ENCODE data around the gene APOBEC3C.
"Not testable (repeated sequence)": the region's sequence is repeated elsewhere in the genome, so short reads cannot be mapped to it uniquely, and the experiment has no call there.

Gene APOBEC3C

GRCh38 chr22:38981992-38982927, 31.8 kb upstream of the APOBEC3C start, which contains the start of gene APOBEC3B:
Gene APOBEC3B (plus strand): TSS chr22:38982347. CDS start chr22:38982454, 107 bp downstream.
- peak in 37 of 51 donors; percentile 4 to 70 (median 38) for DNase-seq

- no peak for DNase-seq
These were observed 29.8 kb upstream of the APOBEC3C start for GRCh38 chr22:38984224-38984623.

GRCh38 chr22:38984784-38985757, 29.0 kb upstream of the APOBEC3C start:
- not testable (repeated sequence) for DNase-seq

- DNase-seq, result no peak
These were observed 27.4 kb upstream of the APOBEC3C start for GRCh38 chr22:38986629-38987028.

- no peak for DNase-seq
These were observed 26.7 kb upstream of the APOBEC3C start for GRCh38 chr22:38987171-38987895.

- DNase-seq, result no peak
These were observed 24.6 kb upstream of the APOBEC3C start for GRCh38 chr22:38989466-38989865.

GRCh38 chr22:38992871-38993371, 21.1 kb upstream of the APOBEC3C start:
- not testable (repeated sequence) for DNase-seq

GRCh38 chr22:38996105-38996504, 18.0 kb upstream of the APOBEC3C start:
- no peak for DNase-seq

- no peak for DNase-seq
These were observed 16.5 kb upstream of the APOBEC3C start for GRCh38 chr22:38997518-38997917.

- DNase-seq, result peak in 32 of 51 donors; percentile 5 to 57 (median 31)
These were observed 10.9 kb upstream of the APOBEC3C start for GRCh38 chr22:39003165-39003638.

- DNase-seq, result no peak
These were observed 6.9 kb upstream of the APOBEC3C start for GRCh38 chr22:39007177-39007576.

- not testable (repeated sequence) for DNase-seq
These were observed 5.7 kb upstream of the APOBEC3C start for GRCh38 chr22:39008271-39008850.

- no peak for DNase-seq
These were observed 3.1 kb upstream of the APOBEC3C start for GRCh38 chr22:39010946-39011345.

- no peak for DNase-seq
These were observed 1.2 kb upstream of the APOBEC3C start for GRCh38 chr22:39012533-39013511.

GRCh38 chr22:39013561-39013941, 506 bp upstream of the APOBEC3C start:
- DNase-seq, result not testable (repeated sequence)

- DNase-seq, result not testable (repeated sequence)
These were observed 665 bp downstream of the APOBEC3C start for GRCh38 chr22:39014723-39015121.

GRCh38 chr22:39016592-39016991, 2.5 kb downstream of the APOBEC3C start:
- no peak for DNase-seq

GRCh38 chr22:39017596-39018365, 3.7 kb downstream of the APOBEC3C start:
- DNase-seq, result no peak
